Hematopoietic multipotent progenitor cell treated with erythropoietin and hydrocortisone succinate and interleukin-3 and kit ligand, for 15 days (in vitro differentiated cells): ENCODE results near the gene PPP1R9A.

Source experiments
- DNase-seq: peaks from one replicate; pipeline ENCODE4 v3.0.0-alpha.2; 2015; ENCODE audit warnings: low spot score

Gene PPP1R9A

GRCh38 chr7:95204618-95205017 lies 297.2 kb downstream of the PPP1R9A start:
- DNase-seq = no peak

- DNase-seq = no peak
Observed at GRCh38 chr7:95205665-95206225, 298.4 kb downstream of the PPP1R9A start.

GRCh38 chr7:95209276-95209675 lies 301.9 kb downstream of the PPP1R9A start:
- DNase-seq = no peak

GRCh38 chr7:95209788-95210187 lies 302.4 kb downstream of the PPP1R9A start:
- DNase-seq = no peak

GRCh38 chr7:95213148-95213547 lies 305.8 kb downstream of the PPP1R9A start:
- no peak for DNase-seq

- no peak for DNase-seq
Observed at GRCh38 chr7:95213809-95214492, 306.6 kb downstream of the PPP1R9A start.

- DNase-seq = no peak
Observed at GRCh38 chr7:95219721-95220120, 312.3 kb downstream of the PPP1R9A start.

GRCh38 chr7:95220328-95220727 lies 312.9 kb downstream of the PPP1R9A start:
- DNase-seq = no peak

GRCh38 chr7:95225301-95225700 lies 317.9 kb downstream of the PPP1R9A start:
- no peak for DNase-seq

GRCh38 chr7:95229301-95229700 lies 321.9 kb downstream of the PPP1R9A start:
- no peak for DNase-seq

GRCh38 chr7:95238252-95238943 lies 331.0 kb downstream of the PPP1R9A start:
- no peak for DNase-seq

- no peak for DNase-seq
Observed at GRCh38 chr7:95240921-95241320, 333.5 kb downstream of the PPP1R9A start.

GRCh38 chr7:95242266-95242665 lies 334.9 kb downstream of the PPP1R9A start:
- no peak for DNase-seq

- DNase-seq = no peak
Observed at GRCh38 chr7:95244616-95245015, 337.2 kb downstream of the PPP1R9A start.

- DNase-seq = no peak
Observed at GRCh38 chr7:95245828-95246500, 338.6 kb downstream of the PPP1R9A start.

GRCh38 chr7:95246831-95247370 lies 339.5 kb downstream of the PPP1R9A start:
- no peak for DNase-seq

- DNase-seq = no peak
Observed at GRCh38 chr7:95250571-95250970, 343.2 kb downstream of the PPP1R9A start.

- DNase-seq = no peak
Observed at GRCh38 chr7:95251966-95252365, 344.6 kb downstream of the PPP1R9A start.

- DNase-seq = no peak
Observed at GRCh38 chr7:95253986-95254385, 346.6 kb downstream of the PPP1R9A start.

GRCh38 chr7:95255691-95256090 lies 348.3 kb downstream of the PPP1R9A start:
- no peak for DNase-seq

GRCh38 chr7:95261895-95262415 lies 354.6 kb downstream of the PPP1R9A start:
- DNase-seq = no peak

- DNase-seq = no peak
Observed at GRCh38 chr7:95262875-95263274, 355.5 kb downstream of the PPP1R9A start.
